T-helper 2 cell treated with Interferon-gamma antibody and Interleukin-4, amounts not matched to agents 5 μg/mL and 100 μg/mL, for 36 hours (primary cell): Measurements from ENCODE around the gene FAM98A.
A peak's percentile ranks its signal among the peaks of the same experiment; 100 is the strongest.

Experiments used
- DNase-seq: peaks from one replicate; pipeline ENCODE4 v3.0.0; 2021; ENCODE audit warnings: low spot score
- H3K27ac Mint-ChIP-seq: one replicate; pipeline ENCODE4 v1.8.0; 2021; ENCODE audit warnings: mild to moderate bottlenecking, mixed read lengths
- H3K27me3 Mint-ChIP-seq: one replicate; pipeline ENCODE4 v1.8.0; 2021; ENCODE audit warnings: low read depth, mixed read lengths
- H3K36me3 Mint-ChIP-seq: one replicate; pipeline ENCODE4 v1.8.0; 2021; ENCODE audit warnings: low read depth, mixed read lengths
- H3K4me1 Mint-ChIP-seq: one replicate; pipeline ENCODE4 v1.8.0; 2021; ENCODE audit warnings: low read depth, mixed read lengths
- H3K4me3 Mint-ChIP-seq: one replicate; pipeline ENCODE4 v1.8.0; 2022; ENCODE audit warnings: mild to moderate bottlenecking, moderate library complexity, mixed read lengths
- H3K9me3 Mint-ChIP-seq: one replicate; pipeline ENCODE4 v1.8.0; 2021; ENCODE audit warnings: mixed read lengths

Gene FAM98A

GRCh38 chr2:33581872-33582271 lies 17.2 kb downstream of the FAM98A start:
- Mint-ChIP-seq H3K36me3 (peaks cover 34% of the 10 kb centered on the region), H3K27ac (peak overlapping the region; percentile 77), H3K27me3 (no peaks in the 10 kb centered on the region), H3K4me3 (peak overlapping the region; percentile 53), H3K9me3 (no peaks in the 10 kb centered on the region), H3K4me1 (peaks cover 23% of the 10 kb centered on the region)
- no peak for DNase-seq

- H3K36me3 Mint-ChIP-seq: peaks cover 17% of the 10 kb centered on the region
- H3K27me3 Mint-ChIP-seq: no peaks in the 10 kb centered on the region
- H3K4me3 Mint-ChIP-seq: no peak overlapping the region
- H3K4me1 Mint-ChIP-seq: peaks cover 23% of the 10 kb centered on the region
- H3K27ac Mint-ChIP-seq: no peak overlapping the region
- H3K9me3 Mint-ChIP-seq: no peaks in the 10 kb centered on the region
- no peak for DNase-seq
These were observed 19.9 kb downstream of the FAM98A start for GRCh38 chr2:33579227-33579626.

GRCh38 chr2:33577668-33578067 lies 21.4 kb downstream of the FAM98A start:
- no peak for DNase-seq
- Mint-ChIP-seq H3K4me3 (no peak overlapping the region), H3K27ac (no peak overlapping the region), H3K27me3 (no peaks in the 10 kb centered on the region), H3K36me3 (peaks cover 9% of the 10 kb centered on the region), H3K4me1 (peaks cover 20% of the 10 kb centered on the region), H3K9me3 (no peaks in the 10 kb centered on the region)

- Mint-ChIP-seq H3K4me3 (no peak overlapping the region), H3K27me3 (no peaks in the 10 kb centered on the region), H3K9me3 (no peaks in the 10 kb centered on the region)
These were observed 22.0 kb downstream of the FAM98A start for GRCh38 chr2:33577084-33577483.

GRCh38 chr2:33573657-33574056 lies 25.4 kb downstream of the FAM98A start:
- Mint-ChIP-seq H3K27ac (no peak overlapping the region), H3K36me3 (no peaks in the 10 kb centered on the region), H3K4me3 (no peak overlapping the region), H3K9me3 (no peaks in the 10 kb centered on the region), H3K27me3 (no peaks in the 10 kb centered on the region), H3K4me1 (peaks cover 8% of the 10 kb centered on the region)
- no peak for DNase-seq

More at GRCh38 chr2:33577084-33577483, 22.0 kb downstream of the FAM98A start:
- Mint-ChIP-seq H3K27ac (no peak overlapping the region), H3K4me1 (peaks cover 15% of the 10 kb centered on the region), H3K36me3 (peaks cover 5% of the 10 kb centered on the region)
- no peak for DNase-seq

GRCh38 chr2:33570681-33571080 lies 28.4 kb downstream of the FAM98A start:
- Mint-ChIP-seq H3K9me3 (no peaks in the 10 kb centered on the region), H3K4me1 (peaks cover 8% of the 10 kb centered on the region), H3K36me3 (no peaks in the 10 kb centered on the region), H3K4me3 (no peak overlapping the region), H3K27me3 (no peaks in the 10 kb centered on the region), H3K27ac (no peak overlapping the region)
- DNase-seq: no peak

- no peaks in the 10 kb centered on the region for H3K4me1 Mint-ChIP-seq
- no peaks in the 10 kb centered on the region for H3K27me3 Mint-ChIP-seq
- no peak overlapping the region for H3K4me3 Mint-ChIP-seq
- no peak for DNase-seq
- no peak overlapping the region for H3K27ac Mint-ChIP-seq
- no peaks in the 10 kb centered on the region for H3K9me3 Mint-ChIP-seq
- no peaks in the 10 kb centered on the region for H3K36me3 Mint-ChIP-seq
These were observed 37.2 kb downstream of the FAM98A start for GRCh38 chr2:33561872-33562271.

GRCh38 chr2:33560017-33560416 lies 39.1 kb downstream of the FAM98A start:
- Mint-ChIP-seq H3K4me3 (no peak overlapping the region), H3K4me1 (no peaks in the 10 kb centered on the region), H3K9me3 (no peaks in the 10 kb centered on the region), H3K27me3 (no peaks in the 10 kb centered on the region), H3K27ac (no peak overlapping the region), H3K36me3 (no peaks in the 10 kb centered on the region)
- no peak for DNase-seq

GRCh38 chr2:33559328-33559727 lies 39.8 kb downstream of the FAM98A start:
- no peak overlapping the region for H3K4me3 Mint-ChIP-seq
- H3K36me3 Mint-ChIP-seq: no peaks in the 10 kb centered on the region
- no peaks in the 10 kb centered on the region for H3K9me3 Mint-ChIP-seq
- H3K4me1 Mint-ChIP-seq: no peaks in the 10 kb centered on the region
- H3K27me3 Mint-ChIP-seq: no peaks in the 10 kb centered on the region
- no peak overlapping the region for H3K27ac Mint-ChIP-seq
- no peak for DNase-seq

- H3K4me3 Mint-ChIP-seq: no peak overlapping the region
- no peak for DNase-seq
- no peaks in the 10 kb centered on the region for H3K4me1 Mint-ChIP-seq
- no peaks in the 10 kb centered on the region for H3K9me3 Mint-ChIP-seq
- no peaks in the 10 kb centered on the region for H3K27me3 Mint-ChIP-seq
- no peak overlapping the region for H3K27ac Mint-ChIP-seq
- no peaks in the 10 kb centered on the region for H3K36me3 Mint-ChIP-seq
These were observed 43.4 kb downstream of the FAM98A start for GRCh38 chr2:33555681-33556080.

- Mint-ChIP-seq H3K9me3 (no peaks in the 10 kb centered on the region), H3K4me3 (no peak overlapping the region), H3K36me3 (no peaks in the 10 kb centered on the region), H3K27me3 (no peaks in the 10 kb centered on the region), H3K27ac (no peak overlapping the region), H3K4me1 (no peaks in the 10 kb centered on the region)
- no peak for DNase-seq
These were observed 46.2 kb downstream of the FAM98A start for GRCh38 chr2:33552758-33553461.

- no peaks in the 10 kb centered on the region for H3K36me3 Mint-ChIP-seq
- H3K4me3 Mint-ChIP-seq: no peak overlapping the region
- no peaks in the 10 kb centered on the region for H3K27me3 Mint-ChIP-seq
- DNase-seq: no peak
- no peaks in the 10 kb centered on the region for H3K4me1 Mint-ChIP-seq
- no peaks in the 10 kb centered on the region for H3K9me3 Mint-ChIP-seq
- no peak overlapping the region for H3K27ac Mint-ChIP-seq
These were observed 48.9 kb downstream of the FAM98A start for GRCh38 chr2:33550206-33550605.

GRCh38 chr2:33541243-33541642 lies 57.9 kb downstream of the FAM98A start:
- Mint-ChIP-seq H3K9me3 (no peaks in the 10 kb centered on the region), H3K4me1 (no peaks in the 10 kb centered on the region), H3K36me3 (peaks cover 3% of the 10 kb centered on the region), H3K27me3 (no peaks in the 10 kb centered on the region), H3K27ac (no peak overlapping the region), H3K4me3 (no peak overlapping the region)
- no peak for DNase-seq

GRCh38 chr2:33535421-33535820 lies 63.7 kb downstream of the FAM98A start:
- Mint-ChIP-seq H3K27ac (no peak overlapping the region), H3K4me1 (no peaks in the 10 kb centered on the region), H3K27me3 (no peaks in the 10 kb centered on the region), H3K9me3 (no peaks in the 10 kb centered on the region), H3K4me3 (no peak overlapping the region), H3K36me3 (peaks cover 5% of the 10 kb centered on the region)
- DNase-seq: no peak
